ENCODE results near the gene ATP2B2.

ATP2B2 gene

GRCh38 chr3:10510086-10510742 is 4.8 kb upstream of the ATP2B2 start:
- no peak for DNase-seq

DNA sequence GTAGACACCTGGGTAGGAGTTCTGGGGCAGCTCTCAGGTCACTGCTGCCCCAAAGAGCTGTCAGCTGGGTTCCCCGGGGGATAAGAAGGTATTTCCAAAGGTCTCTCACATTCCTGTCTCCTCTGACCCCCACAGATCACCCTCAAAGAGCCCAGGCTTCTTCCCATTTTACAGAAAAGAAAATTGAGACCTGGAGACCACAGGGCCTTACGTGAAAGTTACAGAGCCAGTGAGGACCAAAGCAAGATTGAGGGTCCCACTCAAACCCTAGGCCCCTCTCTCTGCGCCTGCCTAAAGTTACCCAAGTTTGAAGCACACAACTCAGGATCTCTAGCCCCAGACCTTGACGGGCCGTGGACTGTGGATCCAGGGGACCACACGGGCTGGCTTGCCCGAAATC is 3.9 kb upstream of the ATP2B2 start:
- no peak for DNase-seq

DNA sequence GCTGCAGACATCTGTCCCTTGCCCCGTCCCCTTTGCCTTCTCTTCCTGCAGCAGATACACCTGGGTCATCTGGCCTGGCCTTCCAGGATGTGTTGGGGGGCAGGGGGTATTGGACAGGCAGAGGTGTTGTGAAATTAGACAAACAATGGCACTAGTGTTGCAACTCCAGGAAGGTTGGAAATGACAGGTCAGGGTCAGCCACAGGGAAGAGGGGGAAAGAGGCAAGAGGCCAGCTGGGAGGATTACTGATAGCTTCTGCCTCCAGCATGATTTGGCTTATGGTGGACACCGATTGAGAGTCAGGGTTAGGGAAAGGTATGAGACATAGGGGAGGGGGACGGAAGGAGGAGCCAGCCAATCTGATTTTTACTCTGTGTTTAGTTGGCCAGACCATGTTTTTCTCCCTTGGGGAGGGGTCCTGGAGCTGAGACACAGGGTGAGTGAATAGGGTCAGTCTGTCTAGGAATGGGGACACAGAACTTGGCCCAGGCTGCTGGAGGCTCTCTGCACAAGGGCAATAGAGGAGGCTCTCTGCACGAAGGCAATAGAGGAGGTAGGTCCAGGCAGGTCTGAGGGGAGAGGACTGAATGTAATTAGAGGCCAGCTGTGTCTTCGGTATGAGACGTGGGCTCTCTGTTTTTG is 3.4 kb upstream of the ATP2B2 start:
- no peak for DNase-seq

- DNase-seq = no peak
Observed at GRCh38 chr3:10508235-10508618, 2.8 kb upstream of the ATP2B2 start.

DNA sequence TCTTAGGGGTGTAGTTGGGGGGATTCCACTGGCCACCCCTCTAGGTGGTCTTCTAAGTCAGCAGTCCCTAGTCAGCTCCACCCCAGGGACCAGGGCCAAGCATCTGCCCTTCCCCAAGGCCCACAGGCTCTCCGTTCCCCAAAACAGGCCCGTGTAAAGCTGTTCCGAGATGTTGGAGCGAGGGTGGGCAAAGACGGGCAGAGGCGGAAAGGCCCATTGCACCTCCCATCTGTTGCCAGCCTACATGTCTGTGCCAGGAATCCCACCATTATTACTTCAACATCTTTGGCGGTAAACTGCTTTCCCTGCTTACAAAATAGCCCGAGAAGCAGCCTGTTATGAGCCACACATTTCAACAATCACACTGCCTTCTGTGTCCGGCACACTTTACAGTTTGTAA is 1.9 kb upstream of the ATP2B2 start:
- DNase-seq = no peak

- no peak for DNase-seq
Observed at GRCh38 chr3:10506696-10507095, 1.3 kb upstream of the ATP2B2 start.

GRCh38 chr3:10505791-10506585 is 602 bp upstream of the ATP2B2 start:
- DNase-seq = no peak

DNA sequence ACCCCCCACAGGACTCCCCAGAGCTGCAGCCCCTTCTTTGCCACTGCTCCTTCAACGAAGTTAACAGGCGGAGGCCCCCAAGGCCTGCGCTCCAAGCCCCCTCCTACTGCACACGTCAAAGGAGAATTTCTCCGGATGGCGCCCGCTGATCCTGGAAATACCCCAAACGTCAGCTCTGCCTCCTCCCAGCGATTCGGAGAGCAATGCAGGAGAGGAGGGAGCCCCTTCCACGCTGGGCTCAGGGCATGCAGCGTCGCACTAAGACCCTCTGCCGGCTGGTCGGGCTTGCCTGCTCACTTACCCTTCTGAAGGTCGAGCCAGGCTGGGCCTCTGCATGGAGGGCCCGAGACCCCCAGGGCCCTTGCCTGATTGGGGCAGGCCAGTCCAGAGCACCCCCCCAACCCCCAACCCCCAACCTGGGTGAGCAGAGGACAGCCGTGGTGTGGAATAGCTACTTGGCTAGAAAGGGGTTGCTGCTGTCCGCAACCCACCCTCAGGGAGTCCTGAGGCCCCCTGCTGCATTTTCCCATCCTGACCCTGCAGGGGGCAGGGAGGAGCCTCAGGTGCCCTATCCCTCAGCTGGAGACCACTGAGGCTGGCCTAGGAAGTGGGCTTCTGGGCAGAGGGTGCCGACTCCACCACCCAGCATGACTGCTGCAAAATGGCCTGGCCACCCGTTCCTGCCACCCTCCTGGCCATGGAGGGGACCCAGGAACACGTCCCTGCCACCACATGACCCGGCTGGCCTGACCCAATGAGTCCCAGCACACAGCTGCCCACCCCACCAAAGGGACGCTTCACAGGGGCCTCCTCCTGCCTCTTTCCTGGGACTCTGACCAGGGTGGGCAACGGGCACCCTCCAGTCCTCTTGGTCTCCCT is 976 bp downstream of the ATP2B2 start:
- DNase-seq = no peak

- DNase-seq = no peak
Observed at GRCh38 chr3:10503217-10503796, 2.1 kb downstream of the ATP2B2 start.

DNA sequence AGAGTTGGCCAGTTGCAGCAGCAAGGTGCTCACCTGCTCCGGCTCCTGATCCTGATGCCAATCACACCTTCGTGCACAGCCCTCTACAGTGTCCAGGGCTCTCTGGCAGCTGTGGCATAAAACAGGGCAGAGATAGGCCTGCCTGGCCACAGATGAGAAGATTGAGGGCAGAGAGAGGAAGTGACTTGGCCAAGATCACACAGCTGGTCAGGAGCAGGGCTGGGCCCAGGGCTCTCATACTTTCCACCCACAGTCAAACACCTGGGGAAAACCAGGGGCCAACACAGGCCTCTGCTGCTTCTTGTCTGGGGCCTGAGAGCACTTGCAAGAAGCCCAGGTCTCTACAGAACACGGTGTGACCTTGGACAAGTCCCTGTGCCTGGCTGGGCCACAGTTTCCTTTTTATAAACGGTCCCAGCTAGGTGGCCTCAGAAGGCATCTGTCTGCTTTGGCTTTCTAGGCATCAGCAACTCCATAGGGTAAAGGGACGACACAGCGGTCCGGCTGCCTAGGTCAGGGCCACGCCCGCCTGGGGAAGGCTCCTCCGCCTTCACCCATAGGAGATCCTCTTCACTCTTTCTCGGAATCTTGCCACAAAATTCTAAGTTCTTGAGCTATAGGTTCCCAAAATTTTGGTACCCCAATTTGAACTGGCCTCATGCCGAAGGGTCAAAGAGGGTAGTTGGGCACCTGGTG is 3.1 kb downstream of the ATP2B2 start:
- no peak for DNase-seq

DNA sequence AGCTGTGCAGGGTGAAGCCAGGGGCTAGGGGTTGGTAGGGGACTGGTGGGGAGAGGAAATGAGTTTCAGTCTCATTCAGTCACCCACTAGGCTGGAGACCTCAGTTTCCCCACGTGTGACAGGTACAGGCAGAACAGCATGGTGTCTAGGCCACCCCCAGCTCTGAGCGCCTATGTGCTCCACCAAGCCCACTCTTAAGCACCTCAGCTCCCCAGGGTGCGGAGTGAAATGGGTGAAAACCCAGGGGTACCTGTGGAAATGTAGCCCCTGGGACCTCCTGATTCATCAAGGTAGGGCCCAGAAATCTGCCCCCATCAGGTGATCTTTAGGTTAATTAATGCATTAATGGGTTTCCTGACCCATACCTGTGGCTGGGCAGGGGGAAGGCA is 3.7 kb downstream of the ATP2B2 start:
- DNase-seq = no peak

DNA sequence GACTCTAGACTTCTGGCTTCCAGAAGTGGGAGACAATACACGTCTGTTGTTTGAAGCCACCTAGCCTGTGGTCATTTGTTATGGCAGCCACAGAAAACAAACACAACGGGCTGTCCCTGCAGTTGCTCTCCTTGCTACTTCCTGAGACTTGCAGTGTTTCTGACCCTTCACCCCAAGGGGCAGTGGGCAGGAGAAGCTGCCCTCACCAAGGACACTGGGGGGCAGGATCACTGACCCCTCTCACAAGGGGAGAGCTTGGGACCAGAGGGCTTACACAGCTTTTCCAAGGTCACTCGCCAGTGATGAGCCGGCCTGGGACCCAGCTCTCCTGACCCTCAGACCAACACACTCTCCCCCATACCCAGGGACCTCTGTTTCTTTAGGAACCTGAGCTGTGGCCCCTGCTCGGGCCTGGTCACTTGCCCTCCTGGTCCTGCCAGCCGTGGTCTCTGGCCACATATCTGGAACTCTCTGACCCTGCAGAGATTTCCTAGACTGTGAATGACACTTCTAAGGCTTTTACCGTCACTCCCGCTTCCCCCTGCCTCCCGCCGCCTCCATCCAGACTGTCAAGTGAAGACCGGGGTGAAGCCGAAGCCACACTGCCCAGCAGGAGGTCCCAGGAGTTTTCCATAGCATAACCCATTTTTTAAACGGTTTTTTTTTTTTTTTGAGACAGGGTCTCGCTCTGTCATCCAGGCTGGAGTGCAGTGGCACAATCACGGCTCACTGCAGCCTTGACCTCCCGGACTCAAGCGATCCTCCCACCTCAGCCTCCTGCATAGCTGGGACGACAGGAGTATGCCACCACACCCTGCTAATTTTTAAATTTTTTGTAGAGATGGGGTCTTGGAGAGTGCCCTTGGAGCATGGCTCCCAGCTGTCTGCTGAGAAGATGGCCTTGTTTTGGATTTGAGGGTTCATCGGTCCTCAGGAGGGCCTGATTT is 4.4 kb downstream of the ATP2B2 start:
- no peak for DNase-seq

- DNase-seq = no peak
Observed at GRCh38 chr3:10498271-10498670, 7.1 kb downstream of the ATP2B2 start.

- no peak for DNase-seq
Observed at GRCh38 chr3:10497439-10497838, 7.9 kb downstream of the ATP2B2 start.

DNA sequence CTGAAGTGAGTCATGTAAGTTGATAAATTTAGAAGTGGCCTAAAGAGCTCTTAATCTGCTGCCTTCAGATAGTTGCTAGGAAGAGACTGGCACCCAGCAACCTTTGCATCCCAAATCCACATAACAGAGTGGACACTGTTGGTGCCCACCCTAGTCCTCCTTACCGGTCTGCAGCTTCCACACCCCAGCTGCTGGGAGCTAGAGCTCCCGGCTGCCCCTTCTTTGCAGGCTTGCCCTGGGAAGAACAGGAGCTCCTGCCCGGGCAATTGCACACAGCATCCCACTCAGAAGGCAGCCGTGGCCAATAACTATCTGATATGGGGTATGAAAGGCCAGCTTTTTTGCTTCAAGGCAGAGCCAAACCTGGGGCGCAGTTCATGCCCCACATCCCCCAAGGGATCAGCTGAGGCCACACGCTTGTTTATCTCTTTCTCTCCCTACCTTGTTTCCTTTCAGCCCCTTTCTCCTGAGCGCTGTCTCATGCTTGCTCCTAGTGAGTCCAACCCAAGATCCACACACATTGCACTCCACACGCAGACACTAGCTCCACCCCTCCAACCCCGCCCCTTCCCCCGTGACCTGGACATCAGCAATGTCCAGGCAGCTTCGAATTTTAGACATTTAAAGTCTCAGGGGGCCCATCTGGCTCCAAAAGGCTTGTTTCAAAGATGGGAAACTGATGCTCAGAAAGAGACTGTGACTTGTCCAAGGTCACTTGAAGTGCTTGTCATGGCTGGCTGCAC is 9.1 kb downstream of the ATP2B2 start:
- DNase-seq = no peak

DNA sequence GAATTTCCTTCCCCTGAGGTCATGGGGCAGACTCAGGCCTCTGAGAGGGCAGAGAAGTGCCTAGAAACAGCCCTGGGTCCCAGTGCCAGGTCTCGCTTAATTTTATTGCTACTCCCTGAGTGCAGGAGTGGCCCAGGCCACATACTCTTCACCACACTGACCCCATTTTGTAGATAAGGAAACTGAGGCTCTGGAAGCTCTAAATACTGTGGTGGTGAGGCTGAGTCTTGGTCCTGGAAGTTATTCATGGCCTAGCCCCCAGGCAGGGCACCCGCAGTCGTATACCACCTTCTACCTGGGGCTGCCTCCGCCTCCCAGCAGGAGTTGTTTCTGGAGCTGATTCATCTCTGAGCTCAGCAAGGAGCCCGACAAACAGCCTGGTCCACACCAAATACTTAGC is 9.8 kb downstream of the ATP2B2 start:
- DNase-seq = no peak

GRCh38 chr3:10495003-10495402 is 10.4 kb downstream of the ATP2B2 start:
- no peak for DNase-seq

DNA sequence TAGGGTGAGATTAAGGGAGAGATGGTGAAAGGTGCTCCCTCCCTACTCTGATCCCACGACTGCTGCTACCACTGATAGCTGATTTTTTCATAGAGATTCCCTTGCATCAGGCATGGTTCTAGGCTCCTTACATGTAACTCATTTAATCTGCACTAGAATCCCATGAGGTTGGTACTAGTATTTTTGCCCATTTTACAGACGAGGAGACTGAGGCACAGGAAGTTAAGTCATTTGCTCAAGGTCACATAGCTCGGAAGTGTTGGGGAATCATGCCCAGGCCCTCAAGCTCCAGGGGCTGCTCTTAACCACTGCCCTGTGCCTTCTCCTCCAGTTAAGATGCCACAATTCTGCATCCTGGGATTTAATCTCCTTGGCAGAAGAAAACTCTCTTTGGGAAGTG is 11.2 kb downstream of the ATP2B2 start:
- no peak for DNase-seq

DNA sequence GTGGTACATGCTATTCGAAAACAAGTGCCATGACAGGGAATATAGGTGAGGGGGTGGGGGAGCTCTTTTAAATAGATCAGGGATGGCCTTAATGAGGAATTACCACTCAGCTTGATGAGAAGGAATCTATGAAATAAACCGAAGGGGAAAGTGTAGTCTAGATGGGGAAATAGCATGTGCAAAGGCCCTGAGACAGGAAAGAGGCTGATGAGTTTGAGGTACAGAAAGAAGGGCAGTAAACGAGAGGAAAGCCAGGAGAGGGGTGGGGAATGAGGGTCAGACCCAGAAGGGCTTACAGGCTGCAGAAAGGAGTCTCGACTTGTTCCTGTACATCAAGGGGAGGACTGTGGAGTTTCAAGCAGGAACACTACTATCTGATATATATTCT is 12.2 kb downstream of the ATP2B2 start:
- no peak for DNase-seq

Data from kidney glomerular epithelial cell (primary cell).